ENCODE measurements around the gene CACNA2D3. TPM values are rescaled to one million over a fixed set of nuclear protein-coding genes. Genes with fewer than 3 reads are reported as not detected.

Gene CACNA2D3
- total RNA-seq, 1 donor from 2014 or later, result not detected

DNA sequence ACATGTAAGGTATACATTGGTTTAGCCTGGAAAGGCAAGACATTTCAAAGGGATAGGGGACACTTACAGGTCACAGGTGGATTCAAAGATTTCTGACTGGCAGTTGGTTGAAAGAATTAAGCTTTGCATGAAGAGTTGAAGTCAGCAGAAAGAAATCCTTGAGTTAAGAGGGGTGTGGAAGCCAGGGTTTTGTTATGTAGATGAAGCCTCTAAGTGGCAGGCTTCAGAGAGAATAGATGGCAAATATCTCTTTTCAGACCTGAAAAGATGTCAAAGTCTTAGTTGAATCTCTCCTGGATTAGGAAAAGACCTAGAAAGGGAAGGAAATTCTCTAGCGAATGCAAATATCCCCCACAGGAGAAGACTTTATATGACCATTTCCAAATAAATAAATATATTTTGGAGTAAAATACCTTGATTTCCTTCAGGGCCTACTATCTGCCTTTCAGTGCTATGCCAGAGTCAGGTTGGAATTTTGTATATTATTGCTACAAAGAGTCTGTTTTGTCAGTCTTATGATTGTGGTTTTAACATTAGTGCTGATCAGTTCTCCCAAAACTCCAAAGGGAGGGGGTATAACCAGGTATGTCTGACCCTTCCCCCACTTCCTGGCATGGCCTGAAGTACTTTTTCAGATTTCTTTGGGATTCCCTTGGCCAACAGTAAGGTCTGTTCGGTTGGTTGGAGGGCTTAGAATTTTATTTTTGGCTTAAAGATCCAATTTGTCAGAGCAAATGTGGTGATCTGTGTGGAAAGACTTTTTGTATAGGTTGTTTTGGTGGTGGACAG, 519.1 kb downstream of the CACNA2D3 start:
- Mint-ChIP-seq H3K9me3 (ENCODE audit: low read depth) (peaks cover 4% of the 10 kb centered on the region), H3K27me3 (ENCODE audit: low read depth) (peaks cover 17% of the 10 kb centered on the region), H3K4me3 (ENCODE audit: unreplicated experiment) (no peak overlapping the region), H3K36me3 (ENCODE audit: low read depth) (no peaks in the 10 kb centered on the region), H3K27ac (ENCODE audit: unreplicated experiment) (no peak overlapping the region), H3K4me1 (ENCODE audit: low read depth) (no peaks in the 10 kb centered on the region)
- TF ChIP-seq CTCF (IDR thresholded peaks at IDR 0.05), result no peak
- DNase-seq (ENCODE audit: low spot score), result no peak

GRCh38 chr3:54642147-54642546, 519.8 kb downstream of the CACNA2D3 start:
- H3K4me3 Mint-ChIP-seq (ENCODE audit: unreplicated experiment), result no peak overlapping the region
- H3K27ac Mint-ChIP-seq (ENCODE audit: unreplicated experiment), result no peak overlapping the region
- H3K9me3 Mint-ChIP-seq (ENCODE audit: low read depth), result peaks cover 8% of the 10 kb centered on the region
- H3K36me3 Mint-ChIP-seq (ENCODE audit: low read depth), result no peaks in the 10 kb centered on the region
- H3K4me1 Mint-ChIP-seq (ENCODE audit: low read depth), result no peaks in the 10 kb centered on the region
- peaks cover 17% of the 10 kb centered on the region for H3K27me3 Mint-ChIP-seq (ENCODE audit: low read depth)
- DNase-seq (ENCODE audit: low spot score), result no peak
- no peak for TF ChIP-seq CTCF (IDR thresholded peaks at IDR 0.05)

DNA sequence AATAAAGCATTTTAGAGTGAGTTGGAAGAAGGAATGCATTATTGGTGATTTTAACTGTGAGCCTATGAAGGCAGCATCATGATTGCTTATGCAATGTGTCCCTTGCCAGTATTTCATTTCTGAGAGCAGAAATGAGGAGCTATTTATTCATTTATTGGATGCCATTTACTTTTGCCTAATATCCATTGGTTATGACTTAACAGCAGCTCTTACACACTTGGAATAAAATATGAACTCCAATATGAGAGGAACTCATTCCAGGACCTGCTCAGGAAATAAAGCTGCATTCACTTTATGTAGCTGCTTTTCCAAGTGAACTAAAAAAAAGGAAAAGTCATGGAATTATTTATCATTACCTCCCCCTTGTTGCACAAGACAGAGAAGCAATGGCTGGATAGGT, 525.4 kb downstream of the CACNA2D3 start:
- H3K4me3 Mint-ChIP-seq (ENCODE audit: unreplicated experiment), result no peak overlapping the region
- no peaks in the 10 kb centered on the region for H3K27me3 Mint-ChIP-seq (ENCODE audit: low read depth)
- H3K27ac Mint-ChIP-seq (ENCODE audit: unreplicated experiment), result no peak overlapping the region
- DNase-seq (ENCODE audit: low spot score), result no peak
- no peak for TF ChIP-seq CTCF (IDR thresholded peaks at IDR 0.05)
- no peaks in the 10 kb centered on the region for H3K4me1 Mint-ChIP-seq (ENCODE audit: low read depth)
- peaks cover 12% of the 10 kb centered on the region for H3K9me3 Mint-ChIP-seq (ENCODE audit: low read depth)
- no peaks in the 10 kb centered on the region for H3K36me3 Mint-ChIP-seq (ENCODE audit: low read depth)

- no peak overlapping the region for H3K4me3 Mint-ChIP-seq (ENCODE audit: unreplicated experiment)
- H3K9me3 Mint-ChIP-seq (ENCODE audit: low read depth), result peaks cover 14% of the 10 kb centered on the region
- H3K27me3 Mint-ChIP-seq (ENCODE audit: low read depth), result no peaks in the 10 kb centered on the region
- H3K4me1 Mint-ChIP-seq (ENCODE audit: low read depth), result no peaks in the 10 kb centered on the region
- H3K36me3 Mint-ChIP-seq (ENCODE audit: low read depth), result no peaks in the 10 kb centered on the region
- no peak overlapping the region for H3K27ac Mint-ChIP-seq (ENCODE audit: unreplicated experiment)
- DNase-seq (ENCODE audit: low spot score), result no peak
- no peak for TF ChIP-seq CTCF (IDR thresholded peaks at IDR 0.05)
Measured at GRCh38 chr3:54649551-54649950, 527.2 kb downstream of the CACNA2D3 start.

GRCh38 chr3:54653456-54654195, 531.3 kb downstream of the CACNA2D3 start:
- peaks cover 9% of the 10 kb centered on the region for H3K9me3 Mint-ChIP-seq (ENCODE audit: low read depth)
- no peaks in the 10 kb centered on the region for H3K4me1 Mint-ChIP-seq (ENCODE audit: low read depth)
- no peak overlapping the region for H3K4me3 Mint-ChIP-seq (ENCODE audit: unreplicated experiment)
- H3K27ac Mint-ChIP-seq (ENCODE audit: unreplicated experiment), result no peak overlapping the region
- DNase-seq (ENCODE audit: low spot score), result no peak
- H3K27me3 Mint-ChIP-seq (ENCODE audit: low read depth), result no peaks in the 10 kb centered on the region
- H3K36me3 Mint-ChIP-seq (ENCODE audit: low read depth), result no peaks in the 10 kb centered on the region
- no peak for TF ChIP-seq CTCF (IDR thresholded peaks at IDR 0.05)

Measured in chondrocyte (in vitro differentiated cells).